GM19099 (cell line): ENCODE data around the gene CRIP1.

ENCODE experiments used
- POLR2A ChIP-seq: IDR thresholded peaks from 3 replicates; pipeline ENCODE4 v1.6.1; 2011; ENCODE audit warnings: low read depth; ENCODE audit not compliant: insufficient read length; ENCODE audit errors: extremely low read depth

The CRIP1 gene

GRCh38 chr14:105498430-105499255, 12.0 kb downstream of the CRIP1 start:
- no peak for TF ChIP-seq POLR2A

GRCh38 chr14:105499256-105500035, 12.8 kb downstream of the CRIP1 start:
- no peak for TF ChIP-seq POLR2A

- no peak for TF ChIP-seq POLR2A
Observed at GRCh38 chr14:105500036-105500725, 13.5 kb downstream of the CRIP1 start.

GRCh38 chr14:105500726-105501101, 14.0 kb downstream of the CRIP1 start:
- TF ChIP-seq POLR2A: no peak

- TF ChIP-seq POLR2A: no peak
Observed at GRCh38 chr14:105501504-105502291, 15.0 kb downstream of the CRIP1 start.

- TF ChIP-seq POLR2A: no peak
Observed at GRCh38 chr14:105502446-105503295, 16.0 kb downstream of the CRIP1 start.

GRCh38 chr14:105503296-105503640, 16.6 kb downstream of the CRIP1 start:
- no peak for TF ChIP-seq POLR2A

- no peak for TF ChIP-seq POLR2A
Observed at GRCh38 chr14:105503935-105504692, 17.4 kb downstream of the CRIP1 start.

- no peak for TF ChIP-seq POLR2A
Observed at GRCh38 chr14:105505101-105505500, 18.4 kb downstream of the CRIP1 start.

- no peak for TF ChIP-seq POLR2A
Observed at GRCh38 chr14:105507247-105507646, 20.6 kb downstream of the CRIP1 start.

- TF ChIP-seq POLR2A: no peak
Observed at GRCh38 chr14:105508069-105508468, 21.4 kb downstream of the CRIP1 start.

GRCh38 chr14:105508601-105509000, 21.9 kb downstream of the CRIP1 start:
- no peak for TF ChIP-seq POLR2A

GRCh38 chr14:105517096-105517495, 30.4 kb downstream of the CRIP1 start:
- TF ChIP-seq POLR2A: no peak
